IPS-NIHi7 (cell line): ENCODE results near the gene SKI.
"Not testable (repeated sequence)": the region's sequence is repeated elsewhere in the genome, so short reads cannot be mapped to it uniquely, and the experiment has no call there.

Experiments
- DNase-seq: peaks from one replicate; pipeline ENCODE4 v3.0.0; 2012; ENCODE audit warnings: mixed read lengths; ENCODE audit errors: extremely low spot score

The SKI gene

DNA sequence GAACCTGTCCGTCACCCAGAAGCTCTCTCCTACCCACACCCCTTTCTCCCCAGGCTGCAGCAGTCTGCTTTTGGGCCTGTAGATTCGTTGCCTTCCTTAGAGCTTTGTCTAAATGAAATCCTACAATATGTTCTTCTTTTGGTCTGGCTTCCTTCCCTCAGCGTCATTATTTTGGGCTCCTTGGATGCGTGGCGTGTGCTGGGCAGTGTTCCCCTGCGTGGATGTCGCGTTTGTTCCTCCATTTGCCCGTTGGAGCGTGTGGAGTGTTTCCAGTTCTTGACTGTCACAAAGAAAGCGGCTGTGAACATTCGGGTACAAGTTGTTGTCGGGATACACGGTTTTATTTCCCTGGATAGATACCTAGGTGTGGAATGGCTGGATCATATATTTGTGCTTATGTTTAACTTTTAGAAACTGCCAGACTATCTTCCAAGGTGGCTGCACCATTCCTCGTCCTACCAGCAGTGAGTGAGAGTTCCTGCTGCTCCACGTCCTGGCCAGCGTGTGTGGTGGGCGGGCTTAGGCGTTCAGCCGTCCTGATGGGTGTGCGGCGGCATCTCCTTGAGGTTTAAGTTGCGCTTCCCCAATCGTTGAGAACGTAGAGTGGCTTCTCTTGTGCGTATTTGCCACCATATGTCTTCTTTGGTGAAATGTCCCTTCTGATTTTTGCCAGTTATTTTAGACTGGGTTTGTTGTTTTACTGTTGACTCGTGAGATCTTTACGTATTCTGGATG, 31.7 kb downstream of the SKI start:
- DNase-seq, result no peak

DNA sequence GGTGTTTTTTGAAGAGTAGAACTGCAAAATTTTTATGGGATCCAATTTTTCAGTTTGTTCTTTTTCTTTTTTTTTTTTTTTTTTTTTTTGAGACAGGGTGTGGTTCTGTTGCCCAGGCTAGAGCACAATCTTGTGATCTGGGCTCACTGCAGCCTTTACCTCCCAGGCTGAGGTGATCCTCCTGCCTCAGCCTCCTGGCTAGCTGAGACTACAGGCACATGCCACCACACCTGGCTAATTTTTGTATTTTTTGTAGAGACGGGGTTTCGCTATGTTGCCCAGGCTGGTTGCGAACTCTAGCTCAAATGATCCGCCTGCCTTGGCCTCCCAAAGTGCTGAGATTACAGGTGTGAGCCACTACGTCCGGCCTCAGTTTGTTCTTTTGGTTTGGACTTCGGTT, 32.4 kb downstream of the SKI start:
- DNase-seq, result not testable (repeated sequence)

DNA sequence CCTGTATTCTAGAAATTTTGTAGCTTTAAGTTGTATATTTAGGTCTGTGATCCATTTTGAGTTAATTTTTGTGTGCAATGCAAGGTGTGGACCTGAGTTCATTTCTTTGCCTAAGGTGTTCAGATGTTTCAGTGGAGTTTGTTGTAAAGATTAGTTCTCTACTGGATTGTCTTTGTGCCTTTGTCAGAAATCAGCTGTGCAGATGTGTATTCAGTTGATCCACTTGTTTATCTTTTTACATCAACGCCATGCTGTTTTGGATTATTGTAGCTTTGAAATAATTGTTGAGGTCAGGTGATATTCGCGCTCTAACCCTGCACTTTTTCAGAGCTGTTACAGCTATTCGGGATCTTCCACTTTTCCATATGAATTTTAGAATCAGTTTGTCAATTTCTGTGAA, 32.8 kb downstream of the SKI start:
- DNase-seq, result no peak

DNA sequence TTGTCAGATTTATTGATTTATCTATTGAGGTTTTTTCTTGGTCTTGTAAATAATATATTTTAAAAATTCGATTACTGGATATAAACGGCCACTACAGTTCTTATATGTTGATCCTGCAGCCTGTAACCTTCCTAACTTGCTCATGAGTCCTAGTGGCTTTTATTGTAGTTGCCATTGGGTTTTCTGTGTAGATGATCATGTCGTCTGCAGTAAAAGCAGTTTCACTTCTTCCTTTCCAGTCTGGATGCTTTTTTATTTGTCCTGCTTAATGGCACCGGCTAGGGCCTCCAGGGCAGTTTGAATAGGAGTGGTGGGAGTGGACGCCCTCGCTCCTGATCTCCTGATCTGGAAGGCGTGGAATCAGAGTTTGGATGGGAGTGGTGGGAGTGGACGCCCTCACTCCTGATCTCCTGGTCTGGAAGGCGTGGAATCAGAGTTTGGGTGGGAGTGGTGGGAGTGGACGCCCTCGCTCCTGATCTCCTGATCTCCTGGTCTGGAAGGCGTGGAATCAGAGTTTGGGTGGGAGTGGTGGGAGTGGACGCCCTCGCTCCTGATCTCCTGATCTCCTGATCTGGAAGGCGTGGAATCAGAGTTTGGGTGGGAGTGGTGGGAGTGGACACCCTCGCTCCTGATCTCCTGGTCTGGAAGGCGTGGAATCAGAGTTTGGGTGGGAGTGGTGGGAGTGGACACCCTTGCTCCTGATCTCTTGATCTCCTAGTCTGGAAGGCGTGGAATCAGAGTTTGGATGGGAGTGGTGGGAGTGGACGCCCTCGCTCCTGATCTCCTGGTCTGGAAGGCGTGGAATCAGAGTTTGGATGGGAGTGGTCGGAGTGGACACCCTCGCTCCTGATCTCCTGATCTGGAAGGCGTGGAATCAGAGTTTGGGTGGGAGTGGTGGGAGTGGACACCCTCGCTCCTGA, 33.6 kb downstream of the SKI start:
- not testable (repeated sequence) for DNase-seq

DNA sequence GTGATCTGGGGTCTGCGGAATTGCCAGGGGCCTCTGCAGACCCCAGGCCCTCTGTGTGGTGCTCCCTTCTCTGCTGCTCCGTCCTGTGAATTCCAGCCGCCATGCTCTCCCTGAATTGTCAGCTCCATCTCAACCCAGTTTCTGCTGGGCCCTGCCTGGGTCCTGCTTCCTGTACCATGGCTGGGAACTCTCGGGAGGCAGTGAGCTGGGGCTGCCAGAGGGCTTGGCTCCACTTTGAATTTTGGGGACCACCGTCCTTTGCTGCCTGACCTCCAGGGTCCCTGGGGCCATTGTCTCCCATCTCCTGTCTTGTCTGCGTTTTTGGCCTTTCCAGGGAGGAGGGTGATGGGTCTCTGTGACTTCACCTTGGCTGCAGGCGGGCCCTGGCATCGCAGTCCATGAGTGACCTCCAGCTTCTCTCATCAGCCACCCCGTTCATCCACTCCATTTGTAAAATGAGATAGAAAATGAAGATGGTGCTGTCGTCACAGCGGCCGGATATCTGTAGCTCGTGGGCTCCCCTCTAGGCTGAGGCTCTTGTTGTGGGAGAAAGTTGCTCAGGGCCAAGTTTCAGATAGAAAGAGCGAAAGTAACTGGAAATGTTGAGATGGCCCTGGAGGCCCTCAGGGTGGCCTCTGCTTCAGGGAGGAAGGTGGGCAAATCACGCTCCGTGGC, 38.3 kb downstream of the SKI start:
- DNase-seq, result no peak

DNA sequence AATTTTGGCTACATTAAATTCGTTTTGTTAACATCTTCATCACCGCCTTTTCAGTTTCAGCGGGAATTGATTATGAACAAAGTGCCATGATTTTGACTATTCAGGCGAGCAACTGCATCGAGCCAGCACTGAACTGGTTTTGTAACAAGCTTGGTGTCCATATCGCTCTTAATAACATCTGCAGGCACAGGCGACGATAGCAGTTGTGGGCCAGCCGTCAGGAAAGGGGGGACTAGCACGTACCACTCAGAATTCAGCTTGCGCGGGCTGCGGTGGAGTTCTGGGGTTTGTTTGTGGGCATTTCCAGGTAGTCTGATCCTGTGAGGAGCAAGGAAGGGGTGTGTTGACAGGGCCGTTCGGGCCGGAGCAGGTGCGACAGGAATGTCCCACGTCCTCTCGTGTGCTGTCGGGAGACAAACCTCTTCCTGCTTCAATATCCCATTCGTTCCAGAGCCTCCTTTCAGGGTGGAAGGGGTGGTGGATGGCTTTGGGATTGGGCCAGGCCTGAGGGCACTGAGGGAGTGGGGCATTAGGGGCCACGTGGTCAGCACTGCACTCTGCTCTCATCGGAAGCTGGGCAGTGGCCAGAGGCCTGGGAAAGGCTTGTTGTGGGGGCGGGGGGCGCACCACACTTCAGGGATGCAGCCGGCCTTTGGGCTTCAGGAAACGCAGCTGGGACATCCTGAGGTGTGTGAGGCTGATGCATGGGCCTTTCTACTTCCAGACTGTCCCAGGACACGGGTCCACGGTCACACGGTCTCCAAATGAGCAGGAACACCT, 39.1 kb downstream of the SKI start:
- DNase-seq, result no peak

DNA sequence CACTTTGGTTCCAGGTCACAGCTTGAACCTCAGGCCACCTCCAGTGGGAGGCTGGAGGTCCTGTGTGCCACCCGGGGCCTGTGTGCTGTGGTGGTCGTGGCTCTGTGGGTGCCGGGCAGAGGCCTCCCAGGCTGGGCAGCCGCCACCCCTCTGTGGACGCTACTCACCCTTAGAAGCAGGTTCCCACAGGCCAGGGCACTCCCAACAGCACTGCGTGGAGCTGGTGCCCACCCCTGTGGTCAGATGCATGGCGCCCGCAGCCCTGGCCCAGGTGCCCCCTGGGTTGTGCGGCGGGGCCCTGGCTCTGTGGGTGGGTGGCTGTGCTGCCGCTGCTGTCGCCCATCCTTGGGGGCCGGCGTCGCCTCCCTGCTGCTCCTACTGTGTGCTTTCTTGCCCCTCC, 39.7 kb downstream of the SKI start:
- no peak for DNase-seq

DNA sequence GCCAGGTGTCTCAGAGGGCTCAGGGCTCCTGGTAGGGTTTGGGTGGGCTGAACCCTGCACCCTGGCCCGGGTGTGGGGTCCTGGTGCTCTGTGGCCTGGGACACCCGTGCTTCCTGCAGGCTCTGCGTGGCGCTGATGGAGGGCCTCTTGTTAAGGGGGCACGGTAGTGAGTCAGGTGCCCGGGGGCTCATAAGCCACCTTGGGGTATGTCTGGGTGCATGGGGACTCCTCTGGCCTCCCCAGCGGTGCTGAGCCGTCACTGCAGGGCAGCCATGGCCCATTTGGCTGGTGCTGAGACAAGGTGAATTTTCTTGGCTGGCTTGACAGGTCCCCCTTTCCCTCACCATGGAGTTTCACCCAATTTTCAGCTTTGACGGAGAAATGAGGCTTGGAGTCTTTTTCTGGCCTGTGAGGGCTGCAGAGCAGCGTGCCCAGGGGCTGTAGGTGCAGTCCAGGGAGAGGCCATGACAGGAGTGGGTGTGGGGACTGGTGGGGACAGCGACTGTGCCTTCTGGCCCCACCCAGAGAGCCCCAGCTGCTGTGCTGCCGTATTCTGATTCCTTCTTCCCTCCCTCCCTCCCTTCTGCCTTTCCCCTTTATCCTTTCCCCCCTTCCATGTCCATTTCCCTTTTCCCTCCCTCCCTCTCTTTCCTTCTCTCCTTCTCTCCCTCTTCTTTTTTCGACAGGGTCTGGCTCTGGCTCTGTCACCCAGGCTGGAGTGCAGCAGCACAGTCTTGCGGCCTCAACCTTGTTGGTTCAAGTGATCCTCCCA, 40.4 kb downstream of the SKI start:
- DNase-seq, result no peak

DNA sequence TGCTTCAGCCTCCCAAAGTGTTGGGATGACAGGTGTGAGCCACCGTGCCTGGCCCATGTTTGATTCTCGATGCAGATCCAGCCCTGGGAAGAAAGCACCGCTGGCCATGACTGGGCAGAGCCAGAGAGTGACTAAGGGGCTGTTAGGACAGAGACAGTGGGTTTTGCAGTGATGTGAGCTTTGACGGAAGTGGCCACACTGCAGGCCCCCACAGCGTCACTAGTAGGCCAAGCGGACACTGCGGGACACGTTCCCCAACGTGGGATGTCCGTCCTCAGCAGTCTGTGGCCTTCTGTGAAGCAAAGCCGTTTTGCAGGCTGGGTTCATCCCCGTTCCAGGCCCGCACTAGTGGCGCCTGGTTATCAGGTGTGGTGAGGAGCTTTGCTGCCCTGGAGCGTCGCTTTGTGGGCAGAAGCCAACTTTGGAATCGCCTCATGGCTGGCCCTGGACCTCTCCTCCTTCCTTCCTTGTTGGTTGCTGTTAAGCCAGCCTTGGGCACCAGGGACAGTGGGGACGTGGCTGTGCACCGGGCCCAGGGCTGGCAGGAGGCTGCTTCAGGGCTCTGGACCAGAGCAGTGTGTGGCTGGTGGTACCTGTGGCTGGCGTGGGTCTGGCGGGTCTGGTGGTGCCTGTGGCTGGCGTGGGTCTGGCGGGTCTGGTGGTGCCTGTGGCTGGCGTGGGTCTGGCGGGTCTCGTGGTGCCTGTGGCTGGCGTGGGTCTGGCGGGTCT, 41.2 kb downstream of the SKI start:
- DNase-seq, result no peak

DNA sequence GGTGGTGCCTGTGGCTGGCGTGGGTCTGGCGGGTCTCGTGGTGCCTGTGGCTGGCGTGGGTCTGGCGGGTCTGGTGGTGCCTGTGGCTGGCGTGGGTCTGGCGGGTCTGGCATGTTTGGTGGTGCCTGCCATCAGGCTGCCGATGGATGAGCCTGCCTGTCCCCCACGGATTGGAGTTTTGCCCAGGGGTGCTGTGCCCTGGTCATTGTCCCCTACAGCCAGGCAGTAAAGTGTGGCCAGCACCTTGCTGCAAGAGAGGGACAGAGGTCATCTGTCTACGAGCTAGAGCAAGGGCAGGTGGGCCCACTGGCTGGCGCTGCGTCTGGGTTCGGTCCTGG, 41.8 kb downstream of the SKI start:
- DNase-seq, result no peak

DNA sequence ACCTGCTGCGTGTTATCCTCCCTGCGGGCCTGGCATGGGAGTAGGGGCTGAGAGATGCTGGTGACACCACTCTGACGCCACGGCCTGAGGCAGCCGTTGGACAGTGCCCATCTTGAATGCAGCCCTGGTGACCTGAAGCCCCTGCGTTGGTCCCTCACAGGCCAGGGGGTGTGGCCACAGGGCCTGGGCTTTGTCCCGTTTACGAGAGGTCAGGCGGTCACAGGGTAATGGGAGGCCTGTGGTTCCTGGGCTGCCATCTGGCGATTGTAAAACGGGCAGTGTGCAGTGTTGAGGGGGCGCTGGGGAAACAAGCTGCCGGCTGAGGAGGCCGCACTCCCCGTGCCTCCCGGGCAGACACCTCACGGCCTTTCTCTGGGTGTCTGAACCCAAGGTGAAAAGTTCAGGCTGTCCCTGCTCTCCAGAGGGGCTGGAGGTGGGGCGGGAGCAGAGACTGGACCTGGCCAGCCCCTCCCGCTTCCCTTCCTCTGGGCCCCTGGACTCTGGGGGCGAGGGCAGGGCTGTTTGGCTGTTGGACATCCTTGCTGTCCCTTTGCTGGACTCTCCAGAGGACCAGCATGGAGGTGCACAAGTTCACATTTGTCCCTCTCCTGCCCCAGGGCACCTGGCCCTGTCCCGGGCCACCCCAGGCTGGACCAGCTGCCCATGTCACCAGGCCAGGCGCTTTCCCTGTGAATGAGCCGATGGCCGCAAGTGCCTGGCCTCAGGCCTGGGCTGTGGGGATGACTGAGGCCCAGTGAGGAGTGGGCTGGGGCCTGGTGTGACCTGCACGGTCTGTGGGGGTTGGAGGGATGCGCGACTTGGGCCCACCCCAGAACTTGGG, 42.4 kb downstream of the SKI start:
- DNase-seq, result no peak

DNA sequence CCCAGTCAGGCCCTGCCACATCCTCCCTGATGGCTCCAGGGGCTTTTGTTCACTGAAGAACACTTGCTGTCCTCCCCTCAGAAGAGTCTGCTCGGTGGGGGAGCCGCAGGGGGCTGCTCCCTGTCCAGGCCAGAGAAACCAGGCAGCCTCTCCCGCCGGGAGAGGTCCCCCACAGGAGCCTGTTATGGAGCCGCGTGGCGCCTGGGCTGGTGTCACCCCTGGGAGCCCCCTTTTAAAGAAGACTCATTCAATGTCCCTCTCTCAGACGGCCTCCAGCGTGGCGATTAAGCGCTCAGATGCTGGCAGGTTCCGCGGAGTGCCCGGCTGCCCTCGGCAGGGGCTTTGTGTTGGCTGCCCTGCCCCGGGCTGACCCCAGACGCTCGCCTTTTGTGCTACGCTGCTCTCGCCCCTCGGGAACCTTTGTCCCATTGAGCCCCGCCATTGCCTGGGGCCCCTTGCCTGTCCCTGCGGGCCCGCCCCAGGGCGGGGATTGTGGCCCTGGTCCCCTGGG, 43.1 kb downstream of the SKI start:
- no peak for DNase-seq

DNA sequence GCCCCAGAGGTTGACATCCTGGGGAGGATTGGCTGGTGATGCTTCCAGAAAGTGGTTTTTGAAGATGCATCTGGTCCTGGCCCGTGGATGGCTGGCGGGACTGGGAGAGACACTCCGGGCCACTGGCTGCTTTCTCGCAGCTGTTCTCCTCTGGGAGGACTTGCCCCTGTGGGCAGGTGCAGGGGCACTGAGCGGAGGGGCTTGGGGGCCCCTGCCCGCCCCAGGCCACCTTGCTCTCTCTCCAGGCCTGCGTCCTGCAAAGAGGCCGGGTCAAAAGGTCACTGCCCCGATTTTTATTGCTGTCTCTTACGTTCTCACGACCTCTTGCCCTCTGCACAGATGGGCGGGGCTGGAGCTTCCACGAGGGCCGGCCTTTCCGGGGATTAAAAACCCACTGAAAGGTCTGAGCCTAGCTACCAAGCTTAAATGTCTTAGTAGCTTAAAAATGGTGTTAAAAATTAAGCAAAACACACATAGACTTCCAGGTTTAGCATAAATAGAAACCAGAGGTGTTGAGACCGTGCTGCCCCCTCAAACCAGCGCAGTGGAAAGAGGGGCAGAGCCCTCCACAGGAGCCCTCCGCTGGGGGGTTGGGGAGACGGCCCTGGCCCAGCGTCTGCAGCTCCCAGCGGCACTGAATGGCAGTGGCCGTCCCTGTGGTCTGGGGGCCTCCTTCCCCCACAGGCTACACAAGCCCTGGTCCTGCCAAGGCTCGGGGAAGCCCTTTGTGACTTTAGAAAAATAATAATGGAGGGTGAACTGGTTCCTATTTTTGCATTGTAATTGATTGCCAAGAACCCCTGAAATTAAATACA, 43.9 kb downstream of the SKI start:
- no peak for DNase-seq

DNA sequence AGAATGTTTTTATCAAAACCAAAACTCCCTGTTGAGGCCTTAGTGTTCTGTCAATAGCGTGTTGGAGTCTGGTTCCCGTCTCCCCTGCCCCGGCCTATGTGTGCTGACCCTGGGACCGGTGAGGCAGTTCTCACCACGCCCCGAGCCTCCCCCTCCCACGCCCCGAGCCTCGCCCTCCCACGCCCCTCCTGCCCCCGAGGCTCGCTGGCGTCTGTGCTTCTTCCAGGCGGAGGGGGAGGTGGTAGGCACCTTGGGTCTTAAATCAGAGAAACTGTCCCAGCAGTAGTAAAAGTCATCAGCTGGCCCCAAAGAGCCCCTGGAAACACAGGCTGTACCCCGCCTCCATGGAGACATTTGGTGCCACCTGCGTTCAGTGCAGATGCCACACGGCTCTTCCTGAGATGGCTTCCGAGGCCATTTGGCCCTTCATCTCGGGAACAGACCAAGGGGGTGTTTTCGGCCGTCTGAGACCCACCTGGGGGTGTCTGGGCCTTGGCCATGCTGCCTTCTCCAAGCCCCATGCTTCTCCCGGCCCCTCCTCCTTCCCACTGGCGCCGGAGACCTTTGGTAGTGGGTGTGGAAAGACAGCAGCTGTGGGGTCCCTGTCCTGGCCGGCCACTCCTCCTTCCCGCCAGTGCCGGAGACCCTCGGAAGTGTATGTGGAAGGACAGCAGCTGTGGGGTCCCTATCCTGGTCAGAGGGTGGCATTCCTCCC, 44.7 kb downstream of the SKI start:
- no peak for DNase-seq

DNA sequence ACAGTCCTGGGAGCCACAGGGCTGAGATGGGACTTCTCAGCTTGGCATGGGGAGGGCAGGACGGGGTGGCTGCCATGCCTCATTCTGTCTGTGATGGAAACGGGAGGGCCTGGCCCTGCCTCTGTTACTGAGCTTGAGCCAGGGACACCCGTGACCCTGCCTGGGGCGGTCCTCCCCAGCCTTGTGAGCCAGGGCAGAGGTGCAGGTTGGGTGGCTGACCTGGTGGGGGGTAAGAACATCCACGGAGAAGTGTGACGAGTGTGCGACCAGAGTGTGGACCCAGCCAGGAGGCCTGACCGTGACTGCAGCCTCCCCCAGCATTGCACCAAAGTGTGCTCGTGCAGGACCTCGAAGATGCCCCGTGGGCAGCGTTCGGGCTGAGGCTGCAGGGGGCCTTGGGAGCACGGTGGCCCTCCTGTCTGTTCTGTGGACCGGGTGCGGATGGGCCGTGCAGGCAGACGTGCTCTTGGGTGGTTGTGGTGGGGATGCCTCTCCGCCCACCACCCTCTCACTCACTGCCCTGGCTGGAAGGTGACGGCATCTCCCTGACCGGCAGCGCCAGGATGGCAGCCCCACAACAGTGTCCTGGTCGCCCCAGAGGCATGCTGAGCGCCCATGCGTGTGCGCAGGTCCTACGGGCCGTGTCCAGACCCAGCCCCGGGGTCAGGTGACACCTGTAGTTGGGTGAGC, 45.4 kb downstream of the SKI start:
- DNase-seq, result no peak

DNA sequence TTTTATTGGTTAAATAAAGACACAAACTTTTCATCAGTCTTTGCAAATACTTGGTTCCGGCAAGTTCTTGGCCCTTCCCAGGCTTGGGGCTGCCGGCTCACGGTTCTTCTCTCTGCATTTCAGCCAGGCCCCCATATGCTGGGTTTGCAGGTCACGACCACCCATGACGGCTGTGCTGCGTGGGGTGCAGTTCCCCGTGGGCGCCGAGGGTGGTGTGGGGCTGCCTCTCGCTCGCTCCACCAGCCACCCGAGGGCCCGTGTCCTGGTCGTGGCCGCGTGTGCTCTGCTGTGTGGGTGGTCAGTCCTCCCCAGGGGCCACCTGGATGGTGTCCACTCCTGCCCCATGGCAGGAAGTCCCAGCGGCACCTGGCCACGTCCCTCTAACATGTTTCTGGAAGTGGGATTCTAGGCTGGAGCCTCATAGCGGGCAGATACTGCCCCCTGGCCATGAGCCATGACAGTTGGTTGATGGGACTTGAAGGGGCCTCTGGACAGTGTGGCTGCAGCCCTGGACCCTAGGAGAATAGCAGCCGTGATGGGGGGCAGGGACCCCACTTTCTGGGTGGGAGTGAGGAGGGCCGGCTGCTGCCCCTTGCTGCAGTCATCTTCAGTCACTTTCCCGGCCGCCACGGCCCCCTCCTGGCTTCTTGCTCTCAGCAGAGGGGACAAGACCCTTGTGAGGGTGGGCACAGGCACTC, 46.3 kb downstream of the SKI start:
- DNase-seq, result no peak
